Sigmoid colon (tissue), 7 donors: ENCODE measurements around the gene NTF3. TPM values are rescaled to one million over a fixed set of nuclear protein-coding genes. Genes with fewer than 3 reads are reported as not detected.

Experiments used
- DNase-seq: peaks from one replicate; pipeline ENCODE4 v3.0.0-alpha.2; 2019
- H3K27ac ChIP-seq, 4 donors: fragments of 200-600 bp; sonication (generic); one replicate each; pipeline ENCODE4 v1.5.1; 2016 to 2019; ENCODE audit warnings: mild to moderate bottlenecking in 1 of 4
- H3K27me3 ChIP-seq, 3 donors: fragments of 200-600 bp; sonication (generic); one replicate each; pipeline ENCODE4 v1.5.1; 2019; ENCODE audit warnings: mild to moderate bottlenecking in 1 of 3
- H3K36me3 ChIP-seq, 4 donors: fragments of 200-600 bp; sonication (generic); one replicate each; pipeline ENCODE4 v1.5.1; 2016 to 2019
- H3K4me1 ChIP-seq, 4 donors: fragments of 200-600 bp; sonication (generic); one replicate each; pipeline ENCODE4 v1.5.1; 2017 to 2019
- H3K4me3 ChIP-seq, 4 donors: fragments of 200-600 bp; sonication (generic); one replicate each; pipeline ENCODE4 v1.5.1; 2017 to 2019; ENCODE audit warnings: mild to moderate bottlenecking in 2 of 4, moderate library complexity in 1 of 4
- H3K9me3 ChIP-seq, 4 donors: fragments of 200-600 bp in 3 of 4; sonication (generic) in 3 of 4; one replicate each; pipeline versions ENCODE4 v1.5.1 to v1.6.1; 2013 to 2019
- CTCF ChIP-seq, 4 experiments: fragments of 450-650 bp in 3 of 4; fragments of 200-600 bp in 1 of 4; IDR thresholded peaks; one replicate each; pipeline ENCODE4 v1.5.1; 2016 to 2019; ENCODE audit warnings: antibody characterized with exemption in 4 of 4, mild to moderate bottlenecking in 3 of 4, moderate library complexity in 2 of 4
- EP300 ChIP-seq, 4 donors: sonication (generic); formaldehyde crosslinking; IDR thresholded peaks; one replicate each; pipeline ENCODE4 v1.6.1; 2017; ENCODE audit warnings: antibody characterized with exemption in 4 of 4
- POLR2A ChIP-seq, 2 donors: fragments of 450-650 bp; IDR thresholded peaks; one replicate each; pipeline ENCODE4 v1.6.1; 2016; ENCODE audit warnings: antibody characterized with exemption in 2 of 2, mild to moderate bottlenecking in 2 of 2, moderate library complexity in 2 of 2
- POLR2AphosphoS5 ChIP-seq, 4 donors: sonication (generic); formaldehyde crosslinking; IDR thresholded peaks; one replicate each; pipeline ENCODE4 v1.6.1; 2017; ENCODE audit warnings: antibody characterized with exemption in 4 of 4
- WGBS, 2 donors: extraction: QIAGEN DNeasy Blood & Tissue Kit; methylation state at CpG; one replicate each; pipeline ENCODE4 v1.1.7; 2013; 5-methylcytosine and 5-hydroxymethylcytosine counted together
- intact Hi-C: fragments of 100-400 bp; cut with DNase I; formaldehyde crosslinking; loops from one replicate; pipeline ENCODE4 v1.15.1; 2023
- polyA plus RNA-seq, 3 donors: library from polyadenylated mRNA; stranded (reverse); fragments of 200-250 nt; gene quantifications; one replicate each; pipeline ENCODE4 v1.2.3, GENCODE V29; 2013
- total RNA-seq, 4 donors: library from RNA; depleted of rRNA; stranded (reverse); fragments of >200 nt; gene quantifications; one replicate each; pipeline ENCODE4 v1.1.0, GENCODE V29; 2016
- donor health status: healthy with polysubstance abuse.
- donor health status: Bipolar disorder and iron deficiency.
- donor health status: healthy.

Gene NTF3
- total and polyA plus RNA-seq, 7 donors: 0.71 to 1.8 (median 0.95) TPM; not detected in 2

DNA sequence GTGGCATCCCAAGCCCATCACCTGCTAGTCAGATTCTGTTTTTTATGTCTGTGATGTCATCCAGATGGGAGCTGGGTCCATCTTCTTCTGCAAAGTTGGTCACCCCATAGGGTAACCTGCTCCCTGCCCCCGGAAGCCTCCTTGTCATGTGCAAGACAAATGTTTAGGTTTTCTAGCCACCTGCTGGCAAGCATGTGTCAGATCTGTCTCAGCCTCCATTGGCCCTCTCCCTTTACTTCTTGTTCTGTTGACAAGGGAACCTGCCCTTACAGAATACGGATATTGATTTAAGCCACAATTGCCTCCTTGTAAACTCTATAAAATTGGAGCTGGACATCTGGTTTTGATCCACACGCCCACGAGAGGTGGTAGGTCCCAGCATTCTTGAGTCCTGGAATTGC is 7.5 kb downstream of the NTF3 start:
- Histone ChIP-seq H3K4me1 (no peaks in the 10 kb centered on the region), H3K9me3 (no peaks in the 10 kb centered on the region), H3K36me3 (no peaks in the 10 kb centered on the region), H3K27me3 (peaks cover 6 to 44% (median 10%) of the 10 kb centered on the region in 3 donors), H3K27ac (no peak overlapping the region), H3K4me3 (no peak overlapping the region)
- no peak for TF ChIP-seq POLR2A (IDR thresholded peaks at IDR 0.05)
- TF ChIP-seq CTCF (IDR thresholded peaks at IDR 0.05): no peak
- TF ChIP-seq POLR2AphosphoS5 (IDR thresholded peaks at IDR 0.05): no peak
- TF ChIP-seq EP300 (IDR thresholded peaks at IDR 0.05): no peak
- intact Hi-C loops: loop anchor here (10.0 kb wide), 1 partner anchor 355 kb away; no protein-coding TSS in a partner anchor
- WGBS, 2 donors: 16 to 66% methylated on average over 4 of the region's 4 CpGs
- DNase-seq: no peak

GRCh38 chr12:5439788-5440300 is 7.9 kb downstream of the NTF3 start:
- no peak overlapping the region for H3K27ac ChIP-seq
- H3K4me3 ChIP-seq: no peak overlapping the region
- peaks cover 5 to 39% (median 6%) of the 10 kb centered on the region in 3 donors for H3K27me3 ChIP-seq
- intact Hi-C loops: loop anchor here (5.0 to 10.0 kb wide), 2 partner anchors 268 to 355 kb away; no protein-coding TSS in a partner anchor
- no peaks in the 10 kb centered on the region for H3K36me3 ChIP-seq
- H3K9me3 ChIP-seq: no peaks in the 10 kb centered on the region
- TF ChIP-seq CTCF (IDR thresholded peaks at IDR 0.05) (no peak), POLR2AphosphoS5 (IDR thresholded peaks at IDR 0.05) (no peak), EP300 (IDR thresholded peaks at IDR 0.05) (no peak), POLR2A (IDR thresholded peaks at IDR 0.05) (no peak)
- H3K4me1 ChIP-seq: no peaks in the 10 kb centered on the region
- DNase-seq: no peak

DNA sequence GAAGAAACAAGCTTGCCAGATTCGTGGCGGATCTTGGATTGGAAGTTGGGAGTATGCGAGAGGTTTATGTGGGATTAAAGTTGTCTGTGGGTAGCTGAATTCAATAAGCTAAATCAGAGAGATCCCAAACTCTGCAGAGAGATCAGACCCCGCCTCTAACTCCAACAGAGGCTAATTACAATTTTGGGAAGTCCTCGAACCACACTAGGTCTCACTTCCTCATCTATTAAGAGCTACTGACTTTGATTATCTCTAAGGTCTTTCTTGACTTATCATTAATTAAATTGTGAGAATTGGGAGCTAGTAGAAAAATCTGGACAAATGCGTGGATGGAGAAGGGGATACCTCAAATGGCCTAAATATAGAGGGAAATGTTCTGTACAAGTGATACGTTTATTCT is 9.1 kb downstream of the NTF3 start:
- peaks cover 0 to 30% (median 2%) of the 10 kb centered on the region in 3 donors for H3K27me3 ChIP-seq
- DNase-seq: no peak
- intact Hi-C loops: loop anchor here (5.0 kb wide), 1 partner anchor 269 kb away; no protein-coding TSS in a partner anchor
- no peak overlapping the region for H3K4me3 ChIP-seq
- WGBS, 2 donors: 75 to 84% methylated on average over 7 of the region's 7 CpGs
- H3K27ac ChIP-seq: no peak overlapping the region
- no peaks in the 10 kb centered on the region for H3K36me3 ChIP-seq
- no peaks in the 10 kb centered on the region for H3K4me1 ChIP-seq
- no peaks in the 10 kb centered on the region for H3K9me3 ChIP-seq
- TF ChIP-seq POLR2AphosphoS5 (IDR thresholded peaks at IDR 0.05) (no peak), EP300 (IDR thresholded peaks at IDR 0.05) (no peak), POLR2A (IDR thresholded peaks at IDR 0.05) (no peak), CTCF (IDR thresholded peaks at IDR 0.05) (no peak)

- no peak for TF ChIP-seq POLR2A (IDR thresholded peaks at IDR 0.05)
- H3K27me3 ChIP-seq: peaks cover 0 to 29% (median 2%) of the 10 kb centered on the region in 3 donors
- intact Hi-C loops: loop anchor here (5.0 kb wide), 1 partner anchor 269 kb away; no protein-coding TSS in a partner anchor
- DNase-seq: no peak
- 86 to 87% methylated on average over 10 of the region's 10 CpGs for WGBS, 2 donors
- no peaks in the 10 kb centered on the region for H3K9me3 ChIP-seq
- H3K27ac ChIP-seq: no peak overlapping the region
- H3K4me3 ChIP-seq: no peak overlapping the region
- H3K4me1 ChIP-seq: no peaks in the 10 kb centered on the region
- no peaks in the 10 kb centered on the region for H3K36me3 ChIP-seq
These were observed 9.8 kb downstream of the NTF3 start for GRCh38 chr12:5441497-5442236.

- H3K4me1 ChIP-seq: no peaks in the 10 kb centered on the region
- WGBS, 2 donors: 60 to 66% methylated on average over 11 of the region's 11 CpGs
- no peak for DNase-seq
These were observed 10.5 kb downstream of the NTF3 start for GRCh38 chr12:5442251-5443006.

More at GRCh38 chr12:5442251-5443006, 10.5 kb downstream of the NTF3 start:
- H3K9me3 ChIP-seq: no peaks in the 10 kb centered on the region
- no peak overlapping the region for H3K4me3 ChIP-seq
- intact Hi-C loops: loop anchor here (5.0 kb wide), 1 partner anchor 270 kb away; no protein-coding TSS in a partner anchor
- H3K27ac ChIP-seq: no peak overlapping the region
- no peaks in the 10 kb centered on the region for H3K36me3 ChIP-seq
- TF ChIP-seq CTCF (IDR thresholded peaks at IDR 0.05) (peak; percentile 6 to 52 (median 48)), POLR2A (IDR thresholded peaks at IDR 0.05) (no peak)
- H3K27me3 ChIP-seq: peaks cover 0 to 25% (median 2%) of the 10 kb centered on the region in 3 donors
